ENCODE data around the gene ANGEL2. TPM values are rescaled to one million over a fixed set of nuclear protein-coding genes. Genes with fewer than 3 reads are reported as not detected.
A peak's percentile ranks its signal among the peaks of the same experiment; 100 is the strongest.

Gene ANGEL2
- total and polyA plus RNA-seq, 2 of the 13 experiments (the other 11 are each of a cell fraction or from before 2014, with no cell fraction given) = 12.3 to 25.4 TPM

DNA sequence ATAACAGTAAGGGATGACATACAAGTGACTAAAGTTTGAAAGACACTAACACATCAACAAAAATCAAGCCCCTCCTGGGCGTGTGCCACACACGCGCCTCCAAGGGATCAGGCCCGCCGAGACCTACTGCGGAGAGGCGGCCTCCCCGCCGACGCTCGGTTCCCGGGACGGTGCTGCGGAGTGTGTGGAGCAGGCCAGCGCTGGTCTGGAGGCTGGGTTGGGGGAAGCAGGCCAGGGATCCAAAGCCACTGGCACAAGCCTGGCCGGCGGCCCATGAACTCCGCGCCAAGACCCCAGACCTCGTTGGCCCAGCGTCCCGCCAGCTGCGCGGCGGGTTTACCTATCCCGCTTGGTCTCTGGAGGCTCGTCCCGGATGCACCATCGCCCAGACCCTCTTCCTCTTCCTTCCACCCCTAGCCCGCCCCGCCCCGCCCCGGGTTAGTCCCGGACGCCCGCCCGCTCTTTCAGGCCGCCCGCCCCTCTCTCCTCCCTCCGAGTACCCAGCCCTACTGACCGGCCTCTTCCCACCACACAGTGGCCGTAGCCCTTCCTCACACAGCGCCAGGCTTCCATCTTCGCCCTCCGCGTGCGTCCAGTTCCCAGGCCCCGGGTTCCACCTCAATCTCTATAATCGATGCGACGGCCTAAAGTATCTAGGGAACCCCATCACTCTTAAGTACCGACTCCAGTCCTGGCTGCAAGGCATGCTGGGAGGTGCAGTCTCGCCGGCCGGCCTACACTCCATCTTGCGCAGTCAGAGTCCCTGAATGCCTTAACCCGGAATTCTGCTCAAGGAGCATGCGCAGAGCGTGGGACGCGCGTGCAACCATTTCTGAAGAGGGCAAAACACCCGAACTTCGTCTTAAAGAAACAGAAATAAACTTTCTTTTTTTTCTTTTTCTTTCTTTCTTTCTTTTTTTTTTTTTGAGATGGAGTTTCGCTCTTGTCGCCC lies at the start of gene ANGEL2 (continued):
- TF ChIP-seq ONECUT2 (CRISPR knock-in tag; IDR thresholded peaks at IDR 0.05) = peak; percentile 25; the same call in 1 of the 2 replicates
- TF ChIP-seq, protein P1, sequence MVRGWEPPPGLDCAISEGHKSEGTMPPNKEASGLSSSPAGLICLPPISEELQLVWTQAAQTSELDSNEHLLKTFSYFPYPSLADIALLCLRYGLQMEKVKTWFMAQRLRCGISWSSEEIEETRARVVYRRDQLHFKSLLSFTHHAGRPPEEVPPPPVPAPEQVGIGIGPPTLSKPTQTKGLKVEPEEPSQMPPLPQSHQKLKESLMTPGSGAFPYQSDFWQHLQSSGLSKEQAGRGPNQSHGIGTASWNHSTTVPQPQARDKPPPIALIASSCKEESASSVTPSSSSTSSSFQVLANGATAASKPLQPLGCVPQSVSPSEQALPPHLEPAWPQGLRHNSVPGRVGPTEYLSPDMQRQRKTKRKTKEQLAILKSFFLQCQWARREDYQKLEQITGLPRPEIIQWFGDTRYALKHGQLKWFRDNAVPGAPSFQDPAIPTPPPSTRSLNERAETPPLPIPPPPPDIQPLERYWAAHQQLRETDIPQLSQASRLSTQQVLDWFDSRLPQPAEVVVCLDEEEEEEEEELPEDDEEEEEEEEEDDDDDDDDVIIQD (CRISPR knock-in tag; IDR thresholded peaks at IDR 0.05; ENCODE audit: low read depth) = no peak
- TF ChIP-seq, protein P2, sequence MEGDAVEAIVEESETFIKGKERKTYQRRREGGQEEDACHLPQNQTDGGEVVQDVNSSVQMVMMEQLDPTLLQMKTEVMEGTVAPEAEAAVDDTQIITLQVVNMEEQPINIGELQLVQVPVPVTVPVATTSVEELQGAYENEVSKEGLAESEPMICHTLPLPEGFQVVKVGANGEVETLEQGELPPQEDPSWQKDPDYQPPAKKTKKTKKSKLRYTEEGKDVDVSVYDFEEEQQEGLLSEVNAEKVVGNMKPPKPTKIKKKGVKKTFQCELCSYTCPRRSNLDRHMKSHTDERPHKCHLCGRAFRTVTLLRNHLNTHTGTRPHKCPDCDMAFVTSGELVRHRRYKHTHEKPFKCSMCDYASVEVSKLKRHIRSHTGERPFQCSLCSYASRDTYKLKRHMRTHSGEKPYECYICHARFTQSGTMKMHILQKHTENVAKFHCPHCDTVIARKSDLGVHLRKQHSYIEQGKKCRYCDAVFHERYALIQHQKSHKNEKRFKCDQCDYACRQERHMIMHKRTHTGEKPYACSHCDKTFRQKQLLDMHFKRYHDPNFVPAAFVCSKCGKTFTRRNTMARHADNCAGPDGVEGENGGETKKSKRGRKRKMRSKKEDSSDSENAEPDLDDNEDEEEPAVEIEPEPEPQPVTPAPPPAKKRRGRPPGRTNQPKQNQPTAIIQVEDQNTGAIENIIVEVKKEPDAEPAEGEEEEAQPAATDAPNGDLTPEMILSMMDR (CRISPR knock-in tag; IDR thresholded peaks at IDR 0.05) = no peak
- TF ChIP-seq MED8 (CRISPR knock-in tag; IDR thresholded peaks at IDR 0.05; ENCODE audit: insufficient replicate concordance) = no peak
- TF ChIP-seq ATF7 (IDR thresholded peaks at IDR 0.05) = no peak
- TF ChIP-seq ATF7 (CRISPR knock-in tag; IDR thresholded peaks at IDR 0.05) = no peak
- no peak for TF ChIP-seq CENPX (CRISPR knock-in tag; IDR thresholded peaks at IDR 0.05)
- TF ChIP-seq ZSCAN22 (CRISPR knock-in tag; IDR thresholded peaks at IDR 0.05) = no peak
- no peak for TF ChIP-seq FOXJ3 (CRISPR knock-in tag; IDR thresholded peaks at IDR 0.05; ENCODE audit: borderline replicate concordance)
- peak; percentile 73 for TF ChIP-seq ZMYM4 (CRISPR knock-in tag; IDR thresholded peaks at IDR 0.05)
- peak; percentile 7 for TF ChIP-seq HMG20B (CRISPR knock-in tag; conservative IDR thresholded peaks at IDR 0.05)
- TF ChIP-seq, protein P3, sequence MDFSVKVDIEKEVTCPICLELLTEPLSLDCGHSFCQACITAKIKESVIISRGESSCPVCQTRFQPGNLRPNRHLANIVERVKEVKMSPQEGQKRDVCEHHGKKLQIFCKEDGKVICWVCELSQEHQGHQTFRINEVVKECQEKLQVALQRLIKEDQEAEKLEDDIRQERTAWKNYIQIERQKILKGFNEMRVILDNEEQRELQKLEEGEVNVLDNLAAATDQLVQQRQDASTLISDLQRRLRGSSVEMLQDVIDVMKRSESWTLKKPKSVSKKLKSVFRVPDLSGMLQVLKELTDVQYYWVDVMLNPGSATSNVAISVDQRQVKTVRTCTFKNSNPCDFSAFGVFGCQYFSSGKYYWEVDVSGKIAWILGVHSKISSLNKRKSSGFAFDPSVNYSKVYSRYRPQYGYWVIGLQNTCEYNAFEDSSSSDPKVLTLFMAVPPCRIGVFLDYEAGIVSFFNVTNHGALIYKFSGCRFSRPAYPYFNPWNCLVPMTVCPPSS (IDR thresholded peaks at IDR 0.05) = no peak
- TF ChIP-seq ZNF556 (CRISPR knock-in tag; IDR thresholded peaks at IDR 0.05; ENCODE audit: borderline replicate concordance) = peak; percentile 32; the same call in 1 of the 2 replicates
- TF ChIP-seq KDM2A (CRISPR knock-in tag; IDR thresholded peaks at IDR 0.05; ENCODE audit: borderline replicate concordance, low read depth) = peak; percentile 71
- no peak for TF ChIP-seq ZNF138 (CRISPR knock-in tag; IDR thresholded peaks at IDR 0.05; ENCODE audit: low read depth)
- no peak for TF ChIP-seq ZNF629 (CRISPR knock-in tag; conservative IDR thresholded peaks at IDR 0.05)
- no peak for TF ChIP-seq PLRG1 (conservative IDR thresholded peaks at IDR 0.05)
- TF ChIP-seq ZNF75D (CRISPR knock-in tag; IDR thresholded peaks at IDR 0.05; ENCODE audit: borderline replicate concordance) = no peak
- TF ChIP-seq MEIS1 (CRISPR knock-in tag; IDR thresholded peaks at IDR 0.05; ENCODE audit: borderline replicate concordance) = peak; percentile 48; the same call in 1 of the 2 replicates
- TF ChIP-seq ZFP36L1 (CRISPR knock-in tag; IDR thresholded peaks at IDR 0.05) = no peak
- TF ChIP-seq NFE2L1 (CRISPR knock-in tag; IDR thresholded peaks at IDR 0.05; ENCODE audit: borderline replicate concordance) = 0 out of 2 replicates have a peak, but pooled peaks have one; percentile 11
- peak; percentile 17; the same call in 1 of the 2 replicates for TF ChIP-seq ZNF331 (CRISPR knock-in tag; IDR thresholded peaks at IDR 0.05)
- no peak for TF ChIP-seq GATA4 (IDR thresholded peaks at IDR 0.05; ENCODE audit: borderline replicate concordance, low read depth)

Measured in HepG2 (cell line).